T47D (cell line): Measurements from ENCODE around the gene SLC22A2.
"Not testable (repeated sequence)": the region's sequence is repeated elsewhere in the genome, so short reads cannot be mapped to it uniquely, and the experiment has no call there.

Source experiments
- DNase-seq, 2 experiments: peaks; one replicate each; pipeline versions ENCODE4 v3.0.0 to v3.0.0-alpha.2; 2011 to 2012; ENCODE audit warnings: low read depth in 1 of 2, low spot score in 1 of 2
- JUND ChIP-seq: IDR thresholded peaks from 2 replicates; pipeline ENCODE4 v1.6.1; 2012; ENCODE audit warnings: low read depth
- in situ Hi-C: cut with HindIII; loops from 2 replicates; pipeline ENCODE4 v1.10.0; 2016; ENCODE audit warnings: low sequenced_read_pairs, low pct_unique_long_range_greater_than_20kb

The SLC22A2 gene

GRCh38 chr6:160253714-160254113 is 4.9 kb downstream of the SLC22A2 start:
- TF ChIP-seq JUND = no peak
- DNase-seq = no peak
- in situ Hi-C loops = no loop called here

DNA sequence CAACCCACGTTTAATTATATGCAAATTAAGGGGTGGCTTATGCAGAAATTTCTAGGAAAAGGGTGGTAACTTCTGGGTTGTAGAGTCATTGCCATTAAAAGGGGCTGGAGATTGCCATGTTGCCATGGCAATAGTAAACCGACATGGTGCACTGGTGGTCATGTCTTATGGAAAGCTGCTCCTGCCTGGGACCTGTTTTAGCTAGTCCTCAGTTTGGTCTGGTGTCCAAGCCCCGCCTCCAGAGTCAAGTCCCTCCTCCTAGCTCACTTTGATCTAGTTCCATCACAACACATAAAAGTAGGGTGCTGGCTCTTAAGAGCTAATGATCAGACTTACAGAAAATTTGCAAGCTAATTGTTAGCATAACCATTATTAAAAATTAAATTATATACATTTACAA is 5.3 kb downstream of the SLC22A2 start:
- DNase-seq = no peak
- TF ChIP-seq JUND = no peak
- in situ Hi-C loops = no loop called here

DNA sequence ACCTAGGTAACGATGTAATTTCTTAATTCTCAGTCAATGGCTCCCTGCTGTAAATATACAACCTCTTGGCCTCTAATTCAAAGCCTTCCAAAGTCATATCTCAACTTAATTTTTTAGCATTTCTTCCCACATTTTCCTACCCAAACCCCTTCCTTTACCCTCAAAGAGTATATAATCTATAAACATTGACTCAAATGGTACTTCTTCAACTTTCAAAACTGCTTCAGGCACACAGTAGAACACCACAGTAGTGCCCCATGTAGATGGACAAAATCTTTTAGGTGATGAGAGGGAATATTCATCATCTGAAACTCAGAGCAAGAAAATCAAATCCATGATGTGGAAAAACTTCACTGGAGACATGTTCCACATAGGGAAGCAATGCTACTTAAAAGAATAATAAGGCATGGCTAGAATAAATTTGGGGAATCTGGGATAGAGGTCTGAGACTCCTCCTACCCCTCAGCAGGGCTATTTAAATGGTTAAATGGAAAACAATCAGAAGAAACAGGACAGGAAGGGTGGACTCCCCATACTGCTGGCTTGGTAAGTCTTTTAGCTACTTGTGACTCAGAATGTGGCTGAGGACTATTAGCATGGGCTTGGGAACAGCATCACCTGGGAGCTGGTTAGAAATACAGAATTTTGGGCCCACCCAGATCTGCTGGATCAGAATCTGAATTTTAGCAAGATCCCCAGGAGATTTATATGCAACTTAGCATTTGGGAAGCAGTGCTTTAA is 6.4 kb downstream of the SLC22A2 start:
- DNase-seq = no peak
- in situ Hi-C loops = no loop called here
- TF ChIP-seq JUND = no peak

DNA sequence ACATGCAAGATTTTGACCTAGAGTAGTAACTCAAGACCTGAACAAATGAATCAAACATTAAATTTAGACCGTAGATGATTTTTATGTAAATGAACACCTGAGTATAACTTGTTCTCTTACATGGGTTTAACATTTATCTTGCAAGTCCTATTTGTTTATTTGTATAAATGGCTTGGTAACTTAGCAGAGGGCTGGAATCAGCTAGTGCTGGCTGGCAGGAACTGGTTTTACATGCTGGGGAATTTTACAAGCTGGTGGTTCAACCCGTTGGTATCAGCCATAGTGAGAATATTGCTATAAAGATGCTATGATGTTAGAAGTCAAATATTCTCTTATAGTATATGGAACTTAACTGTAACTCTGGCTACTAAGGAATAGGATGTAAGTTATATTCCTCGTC is 8.9 kb downstream of the SLC22A2 start:
- in situ Hi-C loops = no loop called here
- no peak for DNase-seq

GRCh38 chr6:160248538-160248937 is 10.1 kb downstream of the SLC22A2 start:
- in situ Hi-C loops = no loop called here
- DNase-seq = no peak
- no peak for TF ChIP-seq JUND

More for the DNA sequence above, 8.9 kb downstream of the SLC22A2 start:
- TF ChIP-seq JUND = no peak

DNA sequence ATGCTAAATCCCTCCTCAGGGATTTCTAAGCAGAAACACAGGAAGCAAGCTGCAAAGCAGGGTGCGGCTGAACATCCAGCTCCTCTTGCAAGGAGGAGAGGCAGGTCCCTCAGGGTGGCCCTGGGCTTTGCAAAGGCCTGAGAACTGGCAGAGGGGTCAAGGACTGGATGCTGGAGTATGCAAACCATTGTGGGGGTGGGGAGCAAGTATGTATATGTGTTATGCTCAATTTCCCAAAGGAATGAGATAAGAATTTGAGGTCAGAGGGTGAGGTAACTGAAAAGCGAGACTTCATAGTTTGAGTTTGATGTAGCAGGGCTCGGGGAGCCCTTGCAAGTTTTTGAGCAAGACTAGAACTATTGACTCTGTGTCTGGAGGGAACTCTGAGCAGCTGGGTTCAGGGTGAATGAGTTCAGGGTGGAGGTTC is 11.2 kb downstream of the SLC22A2 start:
- DNase-seq = no peak
- no peak for TF ChIP-seq JUND
- in situ Hi-C loops = no loop called here

DNA sequence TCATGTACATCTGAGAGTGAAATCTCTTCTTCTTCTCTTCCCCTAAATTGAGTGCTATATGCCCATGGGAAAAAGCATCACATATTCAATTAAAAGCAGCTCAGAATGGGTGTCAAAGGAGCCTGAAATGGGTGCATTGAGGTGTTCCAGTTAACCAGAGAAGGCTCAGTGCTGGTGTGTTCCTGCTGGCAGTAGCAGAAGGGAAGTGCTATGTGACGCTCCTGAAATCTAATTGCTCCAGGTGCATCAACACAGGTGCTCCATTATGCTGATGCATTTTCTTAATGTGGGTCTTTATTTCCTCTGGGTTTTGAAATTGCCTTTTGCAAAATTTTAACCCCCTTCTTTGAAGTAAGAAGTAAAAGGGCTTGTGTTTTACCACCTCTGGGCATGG is 17.9 kb downstream of the SLC22A2 start:
- no peak for TF ChIP-seq JUND
- DNase-seq = no peak
- in situ Hi-C loops = no loop called here

DNA sequence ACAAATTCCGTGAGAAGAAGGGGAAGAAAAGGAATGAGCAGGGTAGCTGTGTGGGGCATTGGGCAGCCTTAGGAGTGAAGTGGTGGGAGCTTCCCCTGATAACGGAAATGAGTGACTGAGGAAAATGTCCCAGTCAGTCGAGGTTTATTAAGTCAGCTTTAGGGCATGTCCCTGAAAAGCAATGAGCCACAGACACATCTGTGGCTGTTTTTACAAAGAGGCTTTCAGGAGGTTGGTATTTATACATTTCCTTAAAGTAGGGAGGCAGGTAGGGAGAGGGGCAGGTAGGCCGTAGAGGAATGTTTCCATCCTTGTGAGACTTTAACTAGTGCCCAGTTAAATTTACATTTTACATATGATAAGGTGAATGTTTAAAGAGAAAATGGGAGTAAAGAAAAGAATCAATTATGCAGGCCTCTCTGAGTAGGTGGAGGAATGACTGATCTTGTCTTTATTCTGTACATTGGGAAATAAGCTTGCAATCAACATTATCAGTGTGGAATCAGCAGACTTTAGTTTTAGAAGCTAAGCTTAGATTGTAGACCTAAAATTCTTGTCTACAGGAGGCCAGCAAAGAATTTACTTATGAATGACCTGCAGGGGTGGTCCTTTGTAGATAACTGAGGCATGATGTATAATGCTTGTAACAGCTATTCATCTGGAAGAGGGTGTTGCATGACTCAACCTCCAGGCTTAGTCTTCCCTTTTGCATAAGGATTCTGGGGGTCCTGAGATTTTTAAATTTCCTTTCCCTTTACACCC is 18.5 kb downstream of the SLC22A2 start:
- in situ Hi-C loops = no loop called here
- TF ChIP-seq JUND = no peak
- DNase-seq = no peak

DNA sequence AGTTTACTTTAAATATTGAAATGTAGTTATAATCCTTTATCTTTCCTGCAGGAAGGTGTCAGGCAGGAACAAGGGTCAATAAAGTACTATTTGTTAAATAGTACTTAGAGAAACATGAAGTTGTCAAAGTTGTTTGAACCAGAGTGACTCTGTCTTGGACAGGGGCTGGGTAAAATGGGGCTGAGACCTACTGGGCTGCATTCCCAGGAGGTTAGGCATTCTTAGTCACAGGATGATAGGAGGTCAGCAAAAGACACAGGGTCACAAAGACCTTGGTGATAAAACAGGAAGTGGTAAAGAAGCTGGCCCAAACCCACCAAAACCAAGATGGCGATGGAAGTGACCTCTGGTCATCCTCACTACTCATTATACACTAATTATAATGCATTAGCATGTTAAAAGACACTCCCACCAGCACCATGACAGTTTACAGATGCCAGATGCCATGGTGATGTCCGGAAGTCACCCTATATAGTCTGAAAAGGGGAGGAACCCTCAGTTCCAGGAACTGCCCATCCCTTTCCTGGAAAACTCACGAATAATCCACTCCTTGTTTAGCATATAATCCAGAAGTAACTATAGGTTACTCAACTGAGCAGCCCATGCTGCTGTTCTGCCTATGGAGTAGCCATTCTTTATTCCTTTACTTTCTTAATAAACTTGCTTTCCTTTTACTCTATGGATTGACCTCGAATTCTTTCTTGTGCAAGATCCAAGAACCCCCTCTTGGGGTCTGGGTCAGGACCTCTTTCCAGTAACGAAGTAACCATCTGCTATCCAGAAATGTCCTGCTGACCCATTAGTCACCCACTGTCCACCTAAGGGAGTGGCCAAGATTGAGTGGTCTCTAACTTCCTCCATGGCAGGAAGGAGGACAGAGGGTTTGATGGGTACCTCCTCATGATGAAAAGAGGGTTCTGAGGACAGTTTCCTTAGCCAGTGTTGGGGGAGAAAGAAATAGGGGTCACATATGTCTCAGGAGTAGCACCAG is 19.6 kb downstream of the SLC22A2 start:
- in situ Hi-C loops = no loop called here
- TF ChIP-seq JUND = no peak

GRCh38 chr6:160238278-160238711 is 20.3 kb downstream of the SLC22A2 start:
- in situ Hi-C loops = no loop called here
- DNase-seq = no peak
- no peak for TF ChIP-seq JUND

More for the DNA sequence above, 19.6 kb downstream of the SLC22A2 start:
- DNase-seq = no peak

DNA sequence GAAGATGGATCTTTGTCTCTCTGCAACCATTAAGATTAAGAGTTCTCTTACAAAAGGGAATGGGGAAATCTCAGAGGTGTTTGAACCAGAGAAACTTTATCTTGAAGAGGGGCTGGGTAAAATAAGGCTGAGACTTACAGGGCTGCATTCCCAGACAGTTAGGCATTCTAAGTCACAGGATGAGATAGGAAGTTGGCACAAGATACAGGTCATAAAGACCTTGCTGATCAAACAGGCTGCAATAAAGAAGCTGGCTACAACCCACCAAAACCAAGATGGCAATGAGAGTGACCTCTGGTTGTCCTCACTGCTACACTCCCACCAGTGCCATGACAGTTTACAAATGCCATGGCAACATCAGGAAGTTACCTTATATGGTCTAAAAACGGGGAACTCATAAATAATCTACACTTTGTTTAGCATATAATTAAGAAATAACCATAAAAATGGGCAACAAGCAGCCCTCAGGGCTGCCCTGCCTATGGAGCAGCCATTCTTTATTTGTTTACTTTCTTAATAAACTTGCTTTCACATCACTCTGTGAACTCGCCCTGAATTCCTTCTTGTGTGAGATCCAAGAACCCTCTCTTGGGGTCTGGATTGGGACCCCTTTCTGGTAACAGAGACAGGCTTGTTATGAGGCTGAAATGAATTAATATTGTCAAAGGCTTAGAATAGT is 20.9 kb downstream of the SLC22A2 start:
- in situ Hi-C loops, DNase-seq: not testable (repeated sequence)

- peak in 1 of 2 experiments; percentile 2 for DNase-seq
- in situ Hi-C loops = not testable (repeated sequence)
Observed at GRCh38 chr6:160236235-160236872, 22.3 kb downstream of the SLC22A2 start.

GRCh38 chr6:160233950-160234640 is 24.5 kb downstream of the SLC22A2 start:
- in situ Hi-C loops = not testable (repeated sequence)

More at GRCh38 chr6:160233950-160234640, 24.5 kb downstream of the SLC22A2 start:
- DNase-seq = not testable (repeated sequence)
